HG03457 (cell line): ENCODE data around the gene H19.

ENCODE experiments used
- ATAC-seq: cut with Tn5 transposase; IDR thresholded peaks from one replicate; pipeline ENCODE4 v1.9.1; 2021; ENCODE audit warnings: moderate number of reproducible peaks; ENCODE audit not compliant: unreplicated experiment

The H19 gene

DNA sequence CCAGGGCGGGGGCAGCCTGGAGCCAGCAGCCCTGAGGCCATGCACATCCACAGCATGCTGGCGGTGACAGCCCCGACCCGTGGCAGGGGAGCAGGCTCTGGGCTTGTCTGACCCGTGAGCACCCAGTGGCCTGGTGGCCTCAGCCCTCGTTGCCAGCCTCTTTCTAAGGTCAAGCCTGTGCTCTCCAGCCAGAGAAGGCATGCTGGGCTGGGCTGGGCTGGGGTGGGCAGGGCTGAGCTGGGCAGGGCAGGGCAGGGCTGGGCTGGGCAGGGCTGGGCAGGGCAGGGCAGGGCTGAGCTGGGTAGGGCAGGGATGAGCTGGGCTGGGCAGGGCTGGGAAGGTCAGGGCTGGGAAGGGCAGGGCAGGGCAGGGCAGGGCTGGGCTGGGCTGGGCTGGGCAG, 10.6 kb downstream of the H19 start:
- no peak for ATAC-seq

DNA sequence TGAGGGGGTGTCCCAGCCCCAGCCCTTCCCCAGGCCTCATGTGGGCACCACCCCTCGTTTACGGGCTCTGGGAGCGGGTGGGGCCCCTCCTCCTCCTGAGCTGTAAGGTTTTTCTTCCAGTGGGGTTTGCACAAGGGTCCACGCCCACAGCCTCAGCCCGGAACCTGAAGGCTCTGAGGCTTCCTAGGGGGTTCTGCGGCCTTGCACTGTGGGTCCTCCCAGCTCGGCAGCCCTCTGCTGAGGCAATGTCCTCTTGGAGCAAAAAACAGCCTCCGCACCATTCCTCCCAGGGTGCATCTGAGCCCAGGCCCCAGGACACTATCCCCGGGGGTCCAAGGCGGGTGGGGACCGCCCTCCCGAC, 14.1 kb downstream of the H19 start:
- ATAC-seq, result no peak

DNA sequence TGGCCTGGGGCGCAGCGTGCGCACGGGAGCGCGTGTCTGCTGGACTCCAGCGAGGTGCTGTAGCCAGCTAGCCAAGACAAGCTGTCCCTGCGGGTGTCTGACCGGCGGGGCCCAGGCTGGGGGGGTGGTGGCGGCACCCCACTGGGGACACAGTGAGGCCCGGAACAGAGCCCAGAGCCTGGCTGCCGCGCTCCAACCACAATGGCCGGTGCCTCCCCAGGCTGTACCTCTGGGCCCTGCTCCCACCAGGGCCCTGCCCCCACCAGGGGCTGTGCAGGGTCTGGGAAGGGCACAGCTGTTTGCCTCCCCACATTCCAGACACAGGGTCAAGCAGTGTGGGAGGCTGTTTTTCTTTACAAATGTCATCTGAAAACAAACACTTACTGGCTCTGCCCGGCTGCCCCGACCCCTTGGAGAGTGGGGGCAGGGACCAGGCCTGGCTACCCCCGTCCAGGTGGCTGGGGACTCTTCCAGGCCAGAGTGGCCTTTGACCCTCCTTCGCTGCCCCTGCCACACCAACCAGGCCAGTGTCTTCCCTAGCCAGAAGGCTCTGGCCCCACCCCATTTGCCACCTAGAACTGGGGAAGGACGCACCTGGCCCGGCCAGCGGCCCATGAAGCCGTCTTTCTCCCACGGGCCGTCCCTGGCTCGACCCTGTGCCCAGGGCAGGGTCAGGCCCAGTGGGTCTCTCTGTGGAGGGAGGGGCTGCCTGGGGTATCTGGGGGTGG, 14.6 kb downstream of the H19 start:
- no peak for ATAC-seq

DNA sequence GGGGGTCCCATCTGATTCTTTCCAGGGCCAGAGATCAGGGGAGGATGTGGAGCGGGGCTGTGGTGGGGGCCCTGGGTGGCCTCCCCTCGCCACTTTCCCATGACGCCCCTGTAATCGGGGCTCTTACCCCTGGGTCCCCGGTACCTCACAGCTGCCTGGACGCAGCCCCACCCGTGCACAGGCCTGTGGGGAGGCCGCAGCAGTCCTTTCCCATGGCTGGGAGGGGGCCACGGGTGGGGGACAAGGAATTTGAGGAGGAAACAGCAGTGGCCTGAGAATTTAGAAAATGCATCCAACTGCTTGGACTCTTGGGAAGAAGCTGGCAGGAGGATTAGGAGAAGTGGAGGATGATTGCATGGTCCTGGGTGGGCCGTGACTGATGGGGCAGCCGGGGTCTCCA, 18.0 kb downstream of the H19 start:
- no peak for ATAC-seq

DNA sequence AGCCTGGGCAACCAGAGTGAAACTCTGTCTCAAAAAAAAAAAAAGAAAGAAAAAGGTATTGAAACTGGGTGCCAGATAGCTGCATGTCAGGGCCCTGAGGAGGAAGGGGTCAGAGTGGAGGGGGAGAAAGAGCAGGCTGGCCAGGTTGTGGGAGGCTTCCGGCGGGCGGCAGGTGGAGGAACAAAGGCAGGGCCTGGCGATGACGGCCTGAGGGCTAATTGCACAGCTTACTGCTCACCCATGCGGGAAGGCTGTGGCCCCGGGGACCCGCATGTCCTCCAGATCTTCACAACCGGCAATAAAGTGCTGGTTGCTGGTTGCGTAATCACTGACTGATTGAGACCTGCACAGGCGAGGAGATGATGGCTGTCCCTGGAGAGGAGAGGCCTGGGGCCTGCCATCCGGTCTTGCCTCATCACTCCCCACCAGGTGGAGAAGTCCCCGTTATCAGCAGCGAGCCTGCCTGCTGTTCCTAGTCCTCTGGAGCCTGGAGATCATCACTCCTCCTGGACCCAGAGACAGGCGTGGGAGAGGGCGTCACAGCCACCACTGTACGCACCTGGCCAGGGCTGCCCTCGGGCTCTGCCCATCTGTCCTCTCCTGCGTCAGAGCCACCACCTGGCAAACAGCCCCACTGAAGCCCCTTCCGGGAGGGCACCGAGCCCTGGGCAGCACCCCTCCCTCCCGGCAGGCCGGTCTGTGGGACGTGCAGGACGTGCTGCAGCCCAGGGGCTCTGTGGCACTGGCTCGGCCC, 18.7 kb downstream of the H19 start:
- ATAC-seq, result no peak

DNA sequence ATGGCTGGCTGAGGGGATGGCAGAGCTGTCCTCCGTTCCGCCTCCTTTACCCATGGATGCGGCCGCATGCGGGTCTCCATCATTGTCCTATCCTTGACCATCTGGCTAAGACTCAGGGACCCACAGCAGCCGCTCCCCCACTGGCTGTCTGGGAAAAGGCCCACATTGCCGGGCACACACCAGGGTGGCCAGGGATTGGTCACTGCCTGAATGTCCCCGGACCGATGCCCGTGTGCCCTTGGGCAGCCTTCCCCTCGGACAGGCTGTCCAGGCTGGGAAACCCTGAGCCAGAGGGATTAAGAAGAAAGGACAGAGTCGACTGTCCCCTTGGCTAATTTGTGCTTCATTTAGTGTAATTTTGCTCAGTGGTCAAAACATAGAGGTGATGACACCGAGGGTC, 22.5 kb downstream of the H19 start:
- no peak for ATAC-seq

DNA sequence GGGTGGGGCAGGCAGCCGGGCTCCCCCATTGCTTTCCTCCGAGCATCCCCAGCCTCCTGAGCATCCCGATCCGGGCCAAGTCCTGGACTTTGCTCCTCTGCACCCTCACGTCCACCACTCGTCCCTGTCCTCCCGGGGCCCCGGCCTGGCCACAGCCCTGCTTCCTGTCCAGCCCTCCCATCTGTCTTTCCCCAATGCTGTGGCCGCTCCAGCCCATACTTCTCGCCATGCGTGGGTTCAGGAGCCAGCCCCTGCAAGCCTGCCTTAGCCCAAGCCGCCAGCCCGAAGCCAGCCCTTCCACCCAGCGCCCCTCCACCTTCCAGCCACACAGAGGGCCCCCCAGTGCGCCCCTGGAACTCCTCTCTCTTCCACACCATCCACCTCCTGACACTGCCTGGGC, 26.7 kb downstream of the H19 start:
- ATAC-seq, result no peak

DNA sequence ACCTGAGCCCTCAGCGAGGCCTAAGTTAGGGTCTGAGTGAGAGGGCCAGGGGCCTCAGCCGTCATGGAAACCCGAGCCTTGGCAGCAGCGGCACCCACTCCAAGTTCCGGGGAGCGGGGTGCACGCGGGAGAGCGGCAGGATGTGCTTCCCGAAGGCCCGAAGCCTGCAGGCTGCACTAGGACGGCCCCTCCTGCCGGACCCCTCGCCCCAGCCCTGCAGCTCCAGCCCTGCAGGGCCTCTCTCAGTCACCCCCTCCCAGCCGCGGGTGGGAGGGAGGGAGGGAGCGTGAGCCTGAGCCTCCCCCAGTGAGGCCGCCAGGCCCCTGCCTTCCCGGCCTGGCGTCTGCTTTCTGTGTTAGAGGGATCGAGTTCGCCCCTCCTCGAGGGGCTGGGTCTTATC, 27.9 kb downstream of the H19 start:
- ATAC-seq, result no peak

DNA sequence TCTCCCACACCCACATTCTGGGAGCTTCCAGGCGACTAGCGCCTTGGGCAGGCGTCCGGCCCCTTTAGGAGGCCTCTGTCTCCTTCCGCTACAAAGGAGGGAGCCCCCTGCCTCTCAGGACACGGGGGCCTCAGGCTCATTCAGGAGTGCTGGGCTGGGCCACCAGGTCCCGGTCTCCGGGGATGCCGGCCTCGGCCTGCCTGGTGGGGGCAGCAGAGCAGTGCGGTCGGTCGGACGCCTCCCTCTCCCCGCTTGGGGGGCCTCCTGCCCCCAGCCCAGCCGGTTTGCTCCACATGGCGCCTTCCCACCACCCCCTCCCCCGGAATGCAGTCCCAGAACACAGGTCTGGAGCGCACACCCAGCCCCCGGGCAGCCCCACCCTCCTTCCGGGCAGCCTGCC, 28.6 kb downstream of the H19 start:
- ATAC-seq, result no peak

DNA sequence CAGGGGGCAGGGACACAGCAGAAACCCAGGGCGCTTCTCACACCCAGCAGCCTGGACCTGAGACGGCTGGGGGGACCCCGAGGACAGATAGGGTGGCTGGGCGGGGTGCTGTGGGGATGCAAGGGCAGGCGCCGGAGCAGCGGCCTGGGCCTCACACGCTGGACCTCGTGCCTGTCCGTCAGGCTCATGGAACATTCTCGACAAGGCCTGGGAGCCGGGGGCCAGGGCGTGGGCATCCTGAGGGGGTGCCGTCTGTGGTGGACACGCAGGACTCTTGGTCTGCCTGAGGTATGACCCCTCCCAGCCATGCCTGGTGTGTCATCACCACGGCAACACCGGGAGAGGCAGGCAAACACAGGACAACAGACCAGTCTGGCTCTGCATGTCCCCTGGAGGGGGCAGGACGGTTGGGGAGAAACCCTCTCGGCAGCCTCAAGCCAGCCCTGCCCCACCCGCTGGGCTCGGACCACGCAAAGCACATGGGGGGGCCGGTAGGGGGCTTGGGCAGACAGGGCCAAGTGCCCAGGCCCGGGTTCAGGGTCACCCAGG, 29.1 kb downstream of the H19 start:
- no peak for ATAC-seq

DNA sequence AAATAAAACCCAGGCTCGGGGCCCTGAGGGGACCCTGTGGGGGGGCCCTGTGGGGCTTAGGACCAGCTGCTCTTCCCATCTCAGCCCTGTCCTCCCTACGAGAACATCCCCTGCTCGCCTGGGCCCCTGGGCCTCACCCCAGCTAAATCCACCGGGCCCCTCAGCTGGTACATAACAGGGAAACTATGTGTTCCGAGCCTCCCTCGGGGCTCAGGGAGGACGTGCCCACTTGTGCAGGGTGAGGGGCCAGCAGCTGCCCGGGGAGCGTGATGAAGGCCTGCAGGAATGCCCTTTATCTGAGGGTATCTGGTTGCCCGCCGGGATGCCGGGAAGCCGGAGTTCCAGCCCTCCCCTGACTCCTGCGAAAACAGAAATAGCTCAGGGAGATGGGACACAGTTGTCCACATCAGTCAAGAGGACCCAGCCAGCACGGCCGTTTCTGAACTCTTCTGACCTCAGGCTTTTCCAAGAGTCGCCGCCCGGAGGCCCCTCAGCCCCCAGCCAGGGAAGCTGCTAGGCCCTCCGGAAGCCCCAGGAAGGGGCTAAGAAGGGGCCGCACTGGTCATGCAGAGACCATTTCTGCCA, 29.9 kb downstream of the H19 start:
- no peak for ATAC-seq

DNA sequence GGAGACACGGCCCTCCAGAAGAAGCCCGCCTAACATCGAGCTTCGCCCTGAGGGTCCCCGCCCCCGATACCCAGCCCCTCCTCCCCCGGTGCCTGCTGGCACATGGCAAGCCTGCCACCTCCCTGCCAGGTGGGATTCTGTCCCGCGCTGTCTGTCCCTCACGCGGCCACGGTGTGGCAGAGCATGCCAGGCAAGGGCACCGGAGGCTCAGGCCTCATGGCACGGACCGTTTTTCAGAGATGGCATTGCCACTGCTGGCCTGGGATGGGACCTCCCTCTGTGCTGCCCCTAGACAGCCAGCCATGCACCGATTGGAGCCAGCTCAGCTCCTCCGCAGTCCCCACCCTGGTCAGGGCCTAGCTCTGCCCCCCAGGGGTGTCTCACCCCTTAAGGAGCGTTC, 31.1 kb downstream of the H19 start:
- ATAC-seq, result no peak

DNA sequence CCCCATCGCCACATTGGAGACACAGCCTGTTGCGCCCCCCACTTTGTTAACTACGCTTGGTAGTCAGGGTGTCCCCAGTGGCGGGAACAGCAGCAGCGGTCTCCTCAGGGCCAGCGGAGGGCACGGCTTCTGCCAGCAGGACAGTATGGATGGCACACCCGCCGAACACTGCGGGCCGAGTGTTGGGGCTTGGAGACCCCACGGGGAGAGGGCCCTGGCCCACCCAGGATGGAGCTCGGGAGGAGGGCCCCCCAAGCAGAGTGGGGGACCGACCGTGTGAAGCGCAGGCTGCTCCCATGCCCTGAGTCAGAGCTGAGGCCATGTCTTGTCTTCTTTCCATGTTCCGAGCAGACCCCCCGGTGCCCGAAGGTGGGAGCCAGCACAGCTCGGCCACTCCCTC, 32.7 kb downstream of the H19 start:
- ATAC-seq, result no peak

DNA sequence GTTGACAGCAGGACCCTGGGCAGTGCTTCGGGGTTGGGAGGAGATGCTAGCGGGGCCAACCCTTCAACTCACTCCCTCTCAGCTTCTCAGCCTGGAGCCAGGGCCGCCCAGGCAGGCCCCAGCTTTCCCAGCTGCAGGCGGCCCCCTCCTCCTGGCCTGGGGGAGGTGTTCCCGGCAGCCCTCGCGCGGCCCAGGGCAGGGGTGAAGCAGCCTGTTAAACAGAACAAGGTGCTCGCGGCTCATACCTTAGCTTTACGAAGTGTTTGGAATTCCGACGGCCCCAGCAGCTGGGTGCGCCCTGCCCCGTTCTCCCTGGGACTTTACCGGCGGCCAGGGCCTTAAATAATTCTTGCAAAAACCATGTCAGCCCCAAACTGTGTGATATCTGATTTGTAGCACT, 33.3 kb downstream of the H19 start:
- ATAC-seq, result no peak

DNA sequence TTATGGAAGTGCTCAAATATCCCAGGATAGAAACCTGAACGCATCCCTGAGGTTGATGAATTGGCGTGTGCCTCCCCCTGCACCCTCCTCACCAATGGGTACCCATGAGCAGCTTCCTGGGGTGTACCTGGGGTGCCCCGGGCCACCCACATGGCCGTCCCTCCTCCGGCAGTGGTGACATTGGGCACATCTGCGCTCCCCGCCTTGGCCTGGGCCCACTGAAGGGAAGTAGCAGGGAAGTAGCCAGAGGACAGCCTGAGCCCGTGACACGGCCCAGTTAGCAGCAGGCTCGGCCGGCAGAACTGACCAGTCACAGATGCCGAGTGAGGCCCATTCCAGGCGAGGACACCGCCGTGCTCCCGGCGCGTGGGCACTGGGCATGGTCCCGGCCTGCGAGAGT, 33.8 kb downstream of the H19 start:
- ATAC-seq, result no peak

DNA sequence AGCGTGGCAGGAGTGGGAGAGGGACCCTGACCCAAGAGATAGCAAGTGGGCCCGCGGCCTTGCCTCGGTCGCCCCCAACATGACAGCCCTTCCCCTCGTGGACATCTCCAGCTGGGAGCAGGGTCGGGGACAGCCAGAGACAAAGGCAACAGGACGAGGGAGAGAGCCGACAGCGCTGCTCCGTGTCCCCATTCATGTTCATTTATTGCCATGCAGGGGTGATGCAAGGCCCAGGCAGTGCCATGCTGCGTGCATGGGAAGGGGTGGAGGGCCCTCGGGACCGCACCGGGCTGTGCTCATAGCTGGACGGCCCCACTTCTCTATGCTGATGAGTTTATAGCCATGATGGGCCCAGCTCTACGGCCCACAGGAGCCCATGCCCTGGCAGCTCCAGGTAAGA, 37.9 kb downstream of the H19 start:
- no peak for ATAC-seq

DNA sequence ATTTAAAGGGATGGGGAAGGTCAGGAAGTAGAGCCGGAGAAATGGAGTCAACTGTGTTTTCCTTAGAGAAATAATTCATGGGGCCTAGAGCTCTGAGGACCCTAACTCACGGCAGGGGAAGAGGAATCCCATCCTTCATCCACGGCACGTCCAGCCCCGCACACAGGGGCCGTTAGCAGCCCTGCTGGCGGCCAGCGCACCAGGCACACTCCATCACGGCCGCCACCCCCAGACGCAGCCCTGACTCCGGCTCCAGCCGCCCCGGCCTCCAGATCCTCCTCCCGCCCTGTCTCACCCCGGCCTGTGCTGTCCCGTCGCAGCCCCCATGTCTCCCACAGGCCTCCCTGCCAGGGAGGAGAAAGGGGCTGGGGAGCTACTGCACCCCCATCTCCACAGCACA, 39.3 kb downstream of the H19 start:
- no peak for ATAC-seq

DNA sequence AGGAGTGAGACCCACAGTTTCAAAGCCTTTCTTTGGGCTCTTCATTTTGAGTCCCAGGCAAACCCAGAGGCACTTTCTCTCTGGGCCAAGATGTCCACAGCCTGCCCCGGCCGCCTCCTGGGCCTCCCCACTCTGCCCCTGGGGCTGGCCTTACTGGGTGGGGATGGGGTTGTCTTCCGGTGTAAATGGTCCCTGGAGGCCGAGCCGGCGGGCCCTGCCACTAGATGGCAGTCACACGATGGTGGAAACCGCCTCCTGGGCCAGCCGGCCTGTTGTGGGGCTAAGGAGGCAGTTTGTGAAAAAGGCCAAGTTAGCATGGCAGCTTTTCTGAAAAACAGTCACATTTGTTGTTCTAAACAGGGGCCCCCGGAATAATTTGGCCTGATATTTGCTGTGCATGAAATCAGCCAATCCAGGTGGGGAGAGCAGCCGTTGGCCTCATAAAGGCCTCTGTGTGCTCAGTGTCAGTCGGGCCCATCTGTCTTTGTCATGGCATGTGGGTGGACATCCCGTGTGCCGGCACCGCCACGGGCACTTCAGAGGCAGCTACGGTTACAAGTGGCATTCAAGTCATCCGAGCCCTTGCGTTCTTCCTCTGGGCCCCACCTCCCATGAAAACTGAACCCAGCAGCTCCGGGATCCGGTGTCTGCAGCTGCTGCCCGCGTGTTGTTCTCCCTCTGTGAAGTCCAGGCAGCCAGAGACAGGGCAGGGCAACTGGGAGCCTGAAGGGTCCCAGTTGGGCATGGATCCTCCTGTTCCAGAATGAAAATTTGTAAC, 44.0 kb downstream of the H19 start:
- no peak for ATAC-seq

DNA sequence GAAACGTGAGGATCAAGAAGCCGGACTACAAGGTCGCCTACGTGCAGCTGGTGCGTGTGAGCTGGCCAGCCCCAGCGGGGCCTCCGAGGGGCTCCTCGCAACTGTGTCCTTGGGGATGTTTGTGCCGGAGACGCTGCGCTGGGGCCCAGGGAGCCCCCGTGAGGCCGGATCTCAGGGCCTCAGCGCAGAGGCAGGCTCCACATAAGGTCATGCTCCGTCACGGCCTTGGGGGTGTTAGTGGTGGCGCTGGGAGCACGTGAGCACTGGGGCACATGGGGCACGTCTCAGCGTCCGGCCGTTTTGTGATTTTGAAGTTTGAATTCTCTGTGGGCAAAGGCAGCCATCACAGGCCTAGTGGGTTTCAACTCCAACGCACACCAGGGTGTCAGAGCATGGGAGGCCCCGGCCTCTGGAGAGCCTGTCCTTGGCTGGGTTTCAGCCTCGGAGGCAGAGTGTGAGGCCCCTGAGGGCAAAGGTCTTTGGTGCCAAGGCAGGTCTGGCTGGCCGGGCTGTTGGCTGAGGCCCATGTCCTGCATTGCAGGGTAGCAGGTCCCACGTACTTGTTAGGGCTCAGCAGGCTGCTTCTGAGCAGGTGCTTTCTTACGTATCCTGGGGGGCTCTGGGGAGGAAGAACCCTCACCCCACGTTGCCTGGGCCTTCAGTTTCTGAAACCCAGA, 44.7 kb downstream of the H19 start:
- no peak for ATAC-seq

DNA sequence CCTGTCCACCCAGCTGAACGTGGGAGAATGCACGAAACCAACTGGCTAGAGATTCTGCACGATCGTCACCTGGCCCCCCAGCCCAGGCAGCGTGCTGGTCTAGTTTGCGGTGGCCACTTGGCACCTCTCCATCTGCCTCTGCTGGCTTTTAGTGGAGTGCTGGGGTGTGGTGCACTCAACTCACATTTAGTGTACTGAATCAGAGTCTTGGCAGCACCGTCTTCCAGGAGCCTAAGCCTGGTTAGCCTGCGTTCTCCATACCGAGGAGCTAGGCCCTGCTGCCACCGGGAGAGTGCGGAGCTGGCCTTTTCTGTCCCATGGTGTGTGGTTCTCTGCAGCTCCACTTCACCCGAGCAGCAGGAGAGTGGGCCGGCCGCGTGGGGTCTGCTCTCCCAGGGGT, 47.7 kb downstream of the H19 start:
- ATAC-seq, result no peak

DNA sequence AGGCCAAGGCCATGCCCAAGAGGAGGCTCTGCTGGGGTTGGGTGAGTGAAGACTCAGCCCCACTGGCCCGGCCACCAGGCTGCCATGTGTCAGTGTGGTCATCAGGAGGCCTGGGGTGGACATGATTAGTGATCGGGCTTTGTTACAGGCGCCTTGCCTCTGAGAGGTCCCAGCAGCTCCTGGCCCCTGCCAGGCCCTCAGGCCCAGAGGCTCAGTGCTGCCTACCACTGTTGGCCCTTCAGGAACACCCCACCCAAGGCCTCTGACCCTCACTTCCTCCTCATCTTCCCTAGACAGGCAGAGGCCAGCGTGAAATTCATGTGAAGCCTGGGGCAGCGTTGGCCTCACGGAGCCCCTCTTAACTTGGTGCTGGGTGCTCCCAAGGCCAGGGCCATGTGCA, 48.3 kb downstream of the H19 start:
- ATAC-seq, result no peak
